ENCODE measurements around the gene PELI2. TPM values are rescaled to one million over a fixed set of nuclear protein-coding genes. Genes with fewer than 3 reads are reported as not detected.

The PELI2 gene
- 16.2 and 19.3 TPM in 2 replicates for total RNA-seq
- long read RNA-seq, partial matches to known transcripts: 0 of 3 reads
- long read RNA-seq, other reads (novel, unspliced or antisense): 3 of 3 reads

GRCh38 chr14:56117765-56118610 is at the start of gene PELI2:
PELI2 (plus strand) TSS chr14:56118411; CDS start chr14:56118661, 250 bp downstream.
- H3K4me3 Mint-ChIP-seq: peak within 1 kb of the TSS; percentile 96
- H3K27ac Mint-ChIP-seq (ENCODE audit: unreplicated experiment): no peak within 1 kb of the TSS
- peak; percentile 69 for DNase-seq (ENCODE audit: low read depth, low spot score)
- H3K27me3 Mint-ChIP-seq (ENCODE audit: low read depth): peaks cover 14% of the 10 kb centered on the region
- peak; percentile 29 for TF ChIP-seq CTCF (conservative IDR thresholded peaks at IDR 0.05)
- peaks cover 29% of the 10 kb centered on the region for H3K4me1 Mint-ChIP-seq
- H3K9me3 Mint-ChIP-seq: no peaks in the 10 kb centered on the region
- H3K36me3 Mint-ChIP-seq (ENCODE audit: low read depth): no peaks in the 10 kb centered on the region

GRCh38 chr14:56073799-56074198 is 44.4 kb upstream of the PELI2 start:
- no peak for DNase-seq (ENCODE audit: low read depth, low spot score)
- Mint-ChIP-seq H3K27me3 (ENCODE audit: low read depth) (no peaks in the 10 kb centered on the region), H3K4me1 (no peaks in the 10 kb centered on the region), H3K4me3 (no peak overlapping the region), H3K36me3 (ENCODE audit: low read depth) (no peaks in the 10 kb centered on the region), H3K27ac (ENCODE audit: unreplicated experiment) (no peak overlapping the region), H3K9me3 (peaks cover 8% of the 10 kb centered on the region)
- no peak for TF ChIP-seq CTCF (conservative IDR thresholded peaks at IDR 0.05)

- H3K9me3 Mint-ChIP-seq: peaks cover 8% of the 10 kb centered on the region
- no peak for TF ChIP-seq CTCF (conservative IDR thresholded peaks at IDR 0.05)
- no peaks in the 10 kb centered on the region for H3K36me3 Mint-ChIP-seq (ENCODE audit: low read depth)
- no peak overlapping the region for H3K4me3 Mint-ChIP-seq
- DNase-seq (ENCODE audit: low read depth, low spot score): no peak
- H3K4me1 Mint-ChIP-seq: no peaks in the 10 kb centered on the region
- no peaks in the 10 kb centered on the region for H3K27me3 Mint-ChIP-seq (ENCODE audit: low read depth)
- H3K27ac Mint-ChIP-seq (ENCODE audit: unreplicated experiment): no peak overlapping the region
Observed at GRCh38 chr14:56075301-56075700, 42.9 kb upstream of the PELI2 start.

GRCh38 chr14:56081139-56081538 is 37.1 kb upstream of the PELI2 start:
- TF ChIP-seq CTCF (conservative IDR thresholded peaks at IDR 0.05): no peak
- H3K27me3 Mint-ChIP-seq (ENCODE audit: low read depth): no peaks in the 10 kb centered on the region
- H3K9me3 Mint-ChIP-seq: peaks cover 3% of the 10 kb centered on the region
- H3K36me3 Mint-ChIP-seq (ENCODE audit: low read depth): no peaks in the 10 kb centered on the region
- no peak overlapping the region for H3K4me3 Mint-ChIP-seq
- H3K27ac Mint-ChIP-seq (ENCODE audit: unreplicated experiment): no peak overlapping the region
- no peak for DNase-seq (ENCODE audit: low read depth, low spot score)
- no peaks in the 10 kb centered on the region for H3K4me1 Mint-ChIP-seq

- Mint-ChIP-seq H3K36me3 (ENCODE audit: low read depth) (no peaks in the 10 kb centered on the region), H3K9me3 (peaks cover 3% of the 10 kb centered on the region), H3K27ac (ENCODE audit: unreplicated experiment) (no peak overlapping the region), H3K27me3 (ENCODE audit: low read depth) (no peaks in the 10 kb centered on the region), H3K4me1 (peaks cover under 1% of the 10 kb centered on the region), H3K4me3 (no peak overlapping the region)
- no peak for DNase-seq (ENCODE audit: low read depth, low spot score)
- no peak for TF ChIP-seq CTCF (conservative IDR thresholded peaks at IDR 0.05)
Observed at GRCh38 chr14:56082880-56083279, 35.3 kb upstream of the PELI2 start.

Measured in neural crest cell (in vitro differentiated cells).